Activated T-cell treated with anti-CD3 and anti-CD28 coated beads for 24 hours (primary cell): ENCODE results near the gene SLC34A1.
"Not testable (repeated sequence)": the region's sequence is repeated elsewhere in the genome, so short reads cannot be mapped to it uniquely, and the experiment has no call there.

ENCODE experiments used
- DNase-seq: peaks from one replicate; pipeline ENCODE4 v3.0.0-alpha.2; 2020; ENCODE audit warnings: low read depth

The SLC34A1 gene, protein sequence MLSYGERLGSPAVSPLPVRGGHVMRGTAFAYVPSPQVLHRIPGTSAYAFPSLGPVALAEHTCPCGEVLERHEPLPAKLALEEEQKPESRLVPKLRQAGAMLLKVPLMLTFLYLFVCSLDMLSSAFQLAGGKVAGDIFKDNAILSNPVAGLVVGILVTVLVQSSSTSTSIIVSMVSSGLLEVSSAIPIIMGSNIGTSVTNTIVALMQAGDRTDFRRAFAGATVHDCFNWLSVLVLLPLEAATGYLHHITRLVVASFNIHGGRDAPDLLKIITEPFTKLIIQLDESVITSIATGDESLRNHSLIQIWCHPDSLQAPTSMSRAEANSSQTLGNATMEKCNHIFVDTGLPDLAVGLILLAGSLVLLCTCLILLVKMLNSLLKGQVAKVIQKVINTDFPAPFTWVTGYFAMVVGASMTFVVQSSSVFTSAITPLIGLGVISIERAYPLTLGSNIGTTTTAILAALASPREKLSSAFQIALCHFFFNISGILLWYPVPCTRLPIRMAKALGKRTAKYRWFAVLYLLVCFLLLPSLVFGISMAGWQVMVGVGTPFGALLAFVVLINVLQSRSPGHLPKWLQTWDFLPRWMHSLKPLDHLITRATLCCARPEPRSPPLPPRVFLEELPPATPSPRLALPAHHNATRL

DNA sequence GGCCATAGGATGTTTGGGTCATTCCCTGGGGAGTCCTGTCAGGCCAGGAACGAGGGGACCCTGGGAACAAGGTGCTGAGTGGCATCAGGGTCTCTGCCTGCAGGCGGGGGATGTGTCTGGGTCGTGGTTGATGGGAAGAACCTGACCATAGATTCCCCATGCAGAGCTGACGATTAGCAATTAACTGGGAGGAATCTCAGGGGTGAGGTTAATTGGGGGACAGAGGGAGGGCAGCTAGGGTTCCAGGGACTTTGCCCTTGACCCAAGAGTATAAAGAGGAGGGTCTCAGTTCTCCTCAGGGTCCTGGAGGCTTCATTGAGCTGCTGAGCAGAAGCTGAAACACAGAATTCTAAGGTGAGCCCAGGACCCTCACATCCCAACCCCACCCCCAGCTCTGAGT is at the start of gene SLC34A1:
SLC34A1 (plus strand) TSS at position 301 of the 400 bp plus-strand sequence. CDS start 1,308 bp downstream, outside the sequence.
- no peak for DNase-seq

DNA sequence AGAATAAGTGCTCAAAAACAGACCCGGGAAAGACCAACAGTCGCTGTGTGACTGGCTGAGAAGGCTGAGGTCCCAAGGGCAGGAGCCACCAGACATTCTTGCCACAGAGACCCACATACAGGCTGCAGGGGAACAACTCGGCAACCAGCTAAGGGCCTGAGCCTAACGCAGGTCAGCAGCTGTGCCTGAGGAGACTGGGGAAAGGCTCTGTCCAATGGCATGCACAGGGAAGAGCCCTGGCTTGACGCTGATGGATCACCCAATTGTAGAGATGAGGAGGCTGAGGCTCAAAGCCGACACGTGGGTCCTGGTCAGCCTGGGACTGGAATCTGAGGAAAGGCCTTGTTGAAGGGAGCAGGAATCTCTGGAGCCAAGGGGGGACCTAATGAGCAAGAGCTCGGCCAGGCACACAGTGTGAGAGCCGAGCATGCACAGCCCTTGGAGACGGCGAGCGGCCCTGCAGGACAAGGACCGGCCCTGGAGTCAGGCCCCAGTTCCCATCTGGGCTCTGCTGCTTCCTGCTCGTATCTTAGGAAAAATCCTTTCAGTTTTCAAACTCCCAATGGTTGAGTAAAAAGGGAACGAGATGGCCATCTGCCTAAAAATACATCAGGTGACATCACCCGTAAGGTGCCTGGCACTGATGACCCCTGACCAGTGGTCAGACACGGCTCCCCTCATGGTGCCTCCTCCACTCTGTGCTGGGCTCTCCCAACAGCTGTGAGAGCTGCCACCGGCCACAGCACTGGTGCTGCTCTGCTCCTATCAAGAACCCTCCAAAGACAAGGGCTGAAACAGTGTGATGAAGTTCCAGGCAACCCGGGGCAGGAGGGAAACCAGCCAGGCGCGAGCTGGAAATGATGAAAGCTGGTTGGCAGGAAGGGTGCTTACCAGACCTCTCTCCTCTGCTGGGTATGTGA is 49.2 kb upstream of the SLC34A1 start:
- DNase-seq, result no peak

DNA sequence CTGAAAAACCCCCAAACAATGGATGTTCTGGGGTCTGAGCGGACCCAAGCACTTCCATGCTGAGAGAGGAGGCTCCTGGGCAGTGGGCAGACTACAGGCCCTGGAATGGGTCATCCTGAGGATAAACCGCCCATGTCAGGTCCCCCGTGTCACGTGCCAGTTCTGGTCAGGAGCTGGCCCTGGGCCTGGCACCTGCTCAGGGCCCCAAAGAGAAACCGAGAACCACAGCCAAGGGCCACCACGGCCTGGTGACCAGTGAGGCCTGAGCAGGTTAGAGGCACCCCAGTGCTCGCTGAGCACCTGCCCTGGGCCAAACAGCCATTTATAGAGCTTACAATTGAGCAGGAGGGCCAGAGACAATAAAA is 48.6 kb upstream of the SLC34A1 start:
- DNase-seq, result no peak

DNA sequence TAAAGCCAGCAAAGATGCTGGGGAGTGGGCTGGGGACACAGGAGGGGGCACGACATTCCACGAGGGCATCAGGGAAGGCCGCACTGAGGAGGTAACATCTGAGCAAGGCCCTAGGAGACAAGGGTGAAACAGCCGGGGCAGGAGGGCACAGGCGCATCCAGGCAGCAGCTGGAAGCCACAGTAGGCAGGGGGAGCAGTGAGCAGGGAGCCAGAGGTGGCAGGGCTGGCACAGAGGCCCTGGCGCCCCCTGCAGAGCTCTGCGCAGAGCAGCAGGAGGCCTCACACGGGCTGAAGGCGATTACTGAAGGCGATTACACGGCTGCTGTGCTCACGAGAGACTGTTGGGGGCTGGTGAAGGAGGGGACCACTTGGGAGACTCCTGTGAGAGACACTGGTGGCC is 48.1 kb upstream of the SLC34A1 start:
- DNase-seq, result no peak

DNA sequence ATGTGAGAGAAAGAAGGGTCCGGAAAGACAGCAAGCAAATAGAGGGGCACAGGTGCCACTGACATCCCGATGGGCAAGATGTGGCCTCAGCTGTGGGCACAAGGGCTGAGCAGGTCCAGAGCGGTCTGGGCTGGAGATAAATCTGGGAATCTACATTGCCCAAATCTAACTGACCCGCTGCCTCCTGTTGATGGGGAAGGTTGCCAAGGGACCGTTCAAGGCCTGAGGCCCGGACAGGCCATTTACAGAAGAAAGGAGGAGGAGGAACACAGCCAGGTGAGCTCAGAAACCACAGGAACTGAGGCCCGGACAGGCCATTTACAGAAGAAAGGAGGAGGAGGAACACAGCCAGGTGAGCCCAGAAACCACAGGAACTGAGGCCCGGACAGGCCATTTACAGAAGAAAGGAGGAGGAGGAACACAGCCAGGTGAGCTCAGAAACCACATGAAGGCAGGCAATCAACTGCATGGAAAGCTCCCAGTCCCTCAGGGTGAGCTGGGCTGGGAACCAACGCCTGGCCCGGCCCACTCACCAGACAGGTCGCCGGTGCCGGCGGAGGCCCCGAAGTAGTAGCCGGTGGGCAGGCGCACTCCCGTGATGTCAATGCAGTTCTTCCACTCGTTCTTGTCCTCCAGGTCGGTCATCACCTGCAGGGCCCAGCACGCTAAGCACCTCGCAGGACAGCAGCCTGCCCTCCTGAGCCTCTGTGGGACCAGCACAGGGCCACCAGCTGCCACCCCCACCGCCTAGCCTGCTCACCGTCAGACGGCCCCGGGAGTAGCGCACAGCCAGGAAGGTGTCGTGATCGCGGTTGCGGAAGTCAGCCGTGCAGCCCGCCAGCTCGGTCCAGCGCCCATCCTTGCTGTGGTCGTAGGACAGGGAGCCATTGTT is 47.4 kb upstream of the SLC34A1 start:
- DNase-seq, result no peak

DNA sequence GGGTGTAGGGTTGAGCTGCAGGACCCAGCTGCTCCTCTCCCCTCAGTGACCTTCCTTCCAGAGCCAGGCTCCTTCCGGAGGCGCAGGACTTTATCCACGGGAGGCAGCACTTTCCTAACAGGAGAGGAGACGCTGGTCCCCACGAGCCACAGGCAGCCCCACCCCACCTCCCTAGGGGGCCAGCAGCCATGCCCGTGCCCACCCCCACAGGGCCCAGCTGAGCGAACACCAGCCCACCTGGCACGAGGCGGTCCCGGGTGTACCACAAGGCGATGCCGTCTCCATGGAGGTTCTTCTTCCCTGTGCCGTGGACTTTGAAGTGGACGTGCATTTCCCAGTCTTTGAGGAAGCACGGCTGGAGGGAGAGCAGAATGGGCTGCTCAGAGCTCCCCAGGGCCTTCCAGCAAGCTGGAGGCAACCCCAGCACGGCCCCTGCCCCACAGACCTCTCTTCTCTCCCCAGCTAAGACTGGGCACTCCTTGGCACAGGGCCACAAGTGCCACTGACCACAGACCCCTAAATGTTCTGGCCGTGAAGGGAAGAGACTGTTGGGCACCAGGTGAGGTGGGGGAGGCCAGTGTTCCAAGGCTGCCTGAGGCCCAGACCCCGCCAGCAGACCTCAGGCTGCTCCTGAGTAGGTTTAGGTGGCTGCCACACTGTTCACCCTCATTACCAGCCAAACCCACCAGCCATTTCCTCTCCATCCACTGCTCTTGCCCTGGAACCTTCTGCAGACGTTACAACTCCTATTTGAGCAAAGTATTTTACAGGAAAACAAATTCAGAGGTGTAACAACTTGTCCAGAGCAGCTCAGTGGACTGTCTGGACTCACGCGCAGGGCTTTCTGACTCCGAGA is 45.8 kb upstream of the SLC34A1 start:
- no peak for DNase-seq

DNA sequence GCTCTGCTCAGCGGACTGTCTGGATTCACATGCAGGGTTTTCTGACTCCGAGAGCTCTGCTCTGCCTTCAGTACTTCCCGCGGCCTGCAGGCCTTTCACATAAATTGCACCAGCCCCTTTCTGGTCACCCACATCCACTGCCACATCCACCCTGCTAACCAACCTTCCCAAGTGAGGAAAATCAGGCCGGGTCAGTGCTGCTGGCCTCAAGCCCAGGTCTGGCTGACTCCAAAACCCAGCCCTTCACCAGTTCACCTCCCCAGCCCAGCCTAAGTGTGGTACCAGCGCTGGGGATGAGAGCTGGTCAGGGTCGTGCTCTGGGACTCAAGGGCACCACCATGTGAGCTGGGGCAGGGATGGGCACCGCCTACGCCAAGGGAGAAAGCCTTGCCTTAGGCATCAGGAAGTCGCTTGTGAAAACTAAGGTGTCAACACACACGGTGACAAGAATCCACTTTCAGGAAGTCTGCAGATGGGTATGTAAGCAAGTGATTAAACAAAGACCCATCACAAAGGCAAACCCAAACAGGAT is 45.1 kb upstream of the SLC34A1 start:
- DNase-seq, result no peak

DNA sequence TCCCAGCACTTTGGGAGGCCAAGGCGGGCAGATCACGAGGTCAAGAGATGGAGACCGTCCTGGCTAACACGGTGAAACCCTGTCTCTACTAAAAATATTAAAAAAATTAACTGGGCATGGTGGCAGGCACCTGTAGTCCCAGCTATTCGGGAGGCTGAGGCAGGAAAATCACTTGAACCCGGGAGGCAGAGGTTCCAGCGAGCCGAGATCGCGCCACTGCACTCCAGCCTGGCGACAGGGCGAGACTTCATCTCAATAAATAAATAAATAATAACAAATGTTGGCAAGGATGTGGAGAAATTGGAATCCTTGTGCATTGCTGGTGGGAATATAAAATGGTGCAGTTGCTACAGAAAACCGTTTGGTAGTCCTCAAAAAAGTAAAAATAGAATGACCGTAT is 41.2 kb upstream of the SLC34A1 start:
- not testable (repeated sequence) for DNase-seq

DNA sequence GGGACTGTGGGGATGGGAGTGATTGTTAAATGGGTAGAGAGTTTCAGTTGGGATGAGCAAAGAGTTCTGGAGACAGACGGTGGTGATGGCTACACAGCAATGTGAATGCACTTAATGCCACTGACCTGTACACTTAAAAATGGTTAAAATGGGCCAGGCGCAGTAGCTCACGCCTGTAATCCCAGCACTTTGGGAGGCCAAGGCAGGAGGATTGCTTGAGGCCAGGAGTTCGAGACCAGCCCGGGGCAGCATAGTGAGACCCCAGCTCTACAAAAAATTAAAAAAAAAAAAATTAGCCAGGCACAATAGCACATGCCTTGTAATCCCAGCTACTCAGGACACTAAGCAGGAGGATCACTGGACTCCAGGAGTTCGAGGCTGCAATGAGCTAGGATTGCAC is 40.5 kb upstream of the SLC34A1 start:
- DNase-seq, result no peak

DNA sequence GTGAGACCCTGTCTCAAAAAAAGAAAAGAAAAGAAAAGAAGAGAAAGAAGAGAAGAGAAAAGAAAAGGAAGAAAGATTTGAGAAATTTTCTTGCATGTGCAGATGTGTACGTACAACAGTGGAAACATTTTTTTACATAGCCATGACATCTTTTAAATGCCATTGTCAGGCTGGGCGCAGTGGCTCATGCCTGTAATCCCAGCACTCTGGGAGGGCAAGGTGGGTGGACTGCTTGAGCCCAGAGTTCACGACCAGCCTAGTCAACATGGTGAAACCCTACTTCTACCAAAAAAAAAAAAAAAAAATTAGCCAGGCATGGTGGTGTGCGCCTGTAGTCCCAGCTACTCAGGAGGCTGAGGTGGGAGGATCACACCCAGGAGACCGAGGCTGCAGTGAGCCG is 39.3 kb upstream of the SLC34A1 start:
- no peak for DNase-seq

DNA sequence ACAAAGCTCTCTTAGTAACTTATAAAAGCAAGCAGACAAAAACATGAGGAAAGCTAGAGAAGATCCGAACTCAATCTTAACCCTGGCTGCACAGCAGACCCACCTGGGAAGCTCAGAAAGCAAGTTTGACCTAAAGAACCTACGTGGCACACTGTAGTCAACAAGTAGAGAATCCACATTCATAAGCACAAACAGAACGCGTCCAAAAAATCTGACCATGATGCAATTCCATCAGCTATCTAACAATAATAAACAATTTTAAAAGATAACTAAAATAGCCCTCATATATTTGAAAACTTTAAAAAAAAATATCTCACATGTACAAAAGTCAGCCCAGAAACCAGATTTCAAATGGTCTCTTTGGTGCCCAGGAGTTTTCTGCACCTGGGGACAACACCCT is 37.4 kb upstream of the SLC34A1 start:
- DNase-seq, result no peak

DNA sequence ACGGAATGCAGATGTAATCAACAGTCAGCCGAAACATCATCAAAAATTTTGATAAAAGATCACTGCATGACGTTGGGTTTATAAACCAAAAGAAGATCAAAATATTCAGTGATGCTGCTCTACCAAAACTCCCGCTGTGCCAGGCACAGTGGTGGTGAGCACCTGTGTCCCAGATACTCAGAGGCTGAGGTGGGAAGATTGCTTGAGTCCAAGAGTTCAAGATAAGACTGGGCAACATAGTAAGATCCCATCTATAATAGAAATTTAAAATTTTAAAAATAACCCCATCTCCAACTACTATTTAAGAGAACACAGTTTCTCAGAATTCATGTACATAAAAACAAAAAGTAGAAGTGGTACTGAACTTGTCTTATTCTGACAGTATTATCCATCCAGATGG is 36.5 kb upstream of the SLC34A1 start:
- DNase-seq, result no peak

DNA sequence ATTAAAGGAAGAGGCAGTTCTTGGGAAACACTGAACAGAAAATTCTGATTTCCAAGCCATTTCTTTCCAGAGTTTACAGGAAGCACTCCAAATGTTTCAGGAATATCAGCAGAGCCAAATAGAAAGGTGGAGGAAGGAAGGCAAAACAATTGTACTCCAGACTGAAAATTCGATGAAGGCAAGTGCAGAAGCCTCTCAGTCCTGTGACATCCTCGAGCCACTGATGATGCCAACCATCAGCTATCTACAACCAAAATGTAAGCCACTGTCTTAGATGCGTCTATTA is 34.9 kb upstream of the SLC34A1 start:
- DNase-seq, result no peak

DNA sequence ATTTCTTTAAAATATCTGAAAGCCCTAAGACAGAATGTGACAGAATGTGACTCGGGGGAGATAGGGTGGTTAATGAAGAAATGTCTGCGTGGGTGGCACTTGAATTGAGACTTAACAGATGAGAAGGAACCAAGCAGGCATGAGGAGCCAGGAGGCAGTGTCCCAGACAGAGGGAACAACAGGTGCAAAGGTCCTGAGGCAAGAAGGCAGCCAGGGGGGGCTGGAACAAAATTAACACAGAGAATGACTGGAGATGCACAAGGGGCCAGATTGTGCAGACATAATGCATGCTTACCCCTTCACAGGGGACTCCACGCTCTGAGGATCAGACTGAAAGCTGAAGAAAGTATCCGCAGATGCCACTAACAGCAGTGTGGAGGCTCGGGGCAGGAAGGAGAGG is 34.5 kb upstream of the SLC34A1 start:
- no peak for DNase-seq

DNA sequence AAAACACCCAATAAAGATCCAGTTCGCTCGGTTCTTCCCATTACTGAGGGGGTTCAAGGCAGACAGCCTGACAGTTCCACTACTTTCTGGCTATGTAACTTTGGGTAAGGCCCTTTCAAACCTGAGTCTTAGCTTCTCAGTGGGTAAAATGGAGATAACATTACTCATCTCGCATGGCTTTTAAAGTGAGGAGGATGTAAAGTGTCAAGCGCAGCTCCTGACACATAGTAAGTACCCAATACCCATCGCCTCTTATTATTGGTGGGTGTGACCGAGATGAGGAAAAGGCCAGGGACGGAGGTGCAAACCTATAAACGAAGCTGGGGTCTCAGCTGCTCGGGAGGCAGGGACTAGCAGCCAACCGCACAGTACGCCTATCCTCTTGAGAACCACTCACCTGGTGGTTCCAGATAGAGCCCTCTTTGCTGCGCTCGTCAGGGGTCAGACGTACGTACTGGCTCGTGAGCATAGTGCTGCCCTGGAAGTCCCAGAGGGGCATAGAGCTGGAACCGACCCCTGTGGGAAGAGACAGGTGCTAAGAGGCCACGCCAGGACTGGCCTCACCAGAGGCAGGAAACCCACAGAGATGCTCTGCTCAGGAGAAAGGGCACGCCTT is 33.4 kb upstream of the SLC34A1 start:
- DNase-seq, result no peak

DNA sequence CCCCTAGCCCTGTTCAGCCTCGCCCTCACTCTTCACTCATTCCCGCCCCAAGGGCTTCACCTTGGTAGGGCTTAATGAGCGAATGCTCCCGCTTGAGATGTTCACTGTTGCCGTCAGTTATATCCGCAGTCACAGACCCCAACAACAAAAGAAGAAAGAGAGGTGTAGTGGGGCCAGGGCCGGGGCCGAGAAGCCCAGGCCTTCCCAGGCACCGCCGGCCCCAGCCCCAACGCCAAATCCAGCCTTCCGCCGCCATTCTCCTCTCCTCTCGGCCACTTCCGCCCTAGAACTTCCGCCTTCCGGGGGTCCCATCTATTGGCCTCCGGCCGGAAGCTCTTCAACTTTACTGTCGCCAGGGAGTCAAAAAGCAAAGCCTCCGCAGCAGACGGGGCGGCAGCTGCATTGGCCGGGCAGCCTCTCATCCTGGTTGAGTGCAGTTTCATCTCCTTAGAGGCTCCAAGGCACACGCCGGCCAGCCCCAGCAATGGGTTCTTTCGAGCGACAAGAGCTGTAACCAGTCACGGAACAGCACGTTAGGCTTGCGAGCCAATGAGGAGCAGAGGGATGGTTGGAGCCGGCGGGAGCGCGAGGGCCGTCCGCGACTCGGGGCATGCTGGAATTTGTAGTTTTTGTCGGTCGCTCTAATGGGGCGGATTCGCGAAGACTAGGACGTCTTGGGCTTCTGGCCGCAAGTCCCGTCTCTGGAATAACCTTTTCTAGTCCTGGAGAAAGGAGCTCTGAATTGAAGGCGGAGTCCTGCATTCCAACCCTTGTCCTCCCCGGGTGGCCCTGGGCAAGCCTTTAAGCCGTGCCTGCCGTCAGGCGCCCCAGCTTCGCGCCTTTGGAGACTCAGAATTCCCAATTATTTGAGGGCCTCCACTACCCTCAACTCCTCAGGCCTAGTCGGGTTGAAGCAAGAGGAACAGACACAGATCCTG is 32.6 kb upstream of the SLC34A1 start, which contains the start of gene LMAN2:
LMAN2 (minus strand) TSS at position 277 of the 938 bp plus-strand sequence; CDS start at position 256, 21 bp downstream.
- DNase-seq, result peak; percentile 86

DNA sequence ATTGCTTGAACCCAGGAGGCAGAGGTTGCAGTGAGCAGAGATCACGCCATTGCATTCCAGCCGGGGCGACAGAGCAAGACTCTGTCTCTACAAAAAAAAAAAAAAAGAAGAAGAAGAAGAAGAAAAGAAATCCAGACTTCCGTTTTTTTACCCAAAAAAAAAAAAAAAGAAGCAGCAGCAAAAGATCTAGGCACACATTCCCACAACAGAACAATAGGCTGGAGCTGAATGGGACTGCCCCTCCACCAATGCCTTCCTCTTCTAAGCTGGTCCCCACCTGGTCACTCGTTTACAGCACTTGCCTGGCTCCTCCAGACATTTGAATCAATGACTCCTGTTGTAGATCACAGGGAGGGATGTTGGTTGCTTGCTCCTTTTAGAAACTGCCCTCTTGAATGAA is 31.1 kb upstream of the SLC34A1 start:
- DNase-seq, result no peak

DNA sequence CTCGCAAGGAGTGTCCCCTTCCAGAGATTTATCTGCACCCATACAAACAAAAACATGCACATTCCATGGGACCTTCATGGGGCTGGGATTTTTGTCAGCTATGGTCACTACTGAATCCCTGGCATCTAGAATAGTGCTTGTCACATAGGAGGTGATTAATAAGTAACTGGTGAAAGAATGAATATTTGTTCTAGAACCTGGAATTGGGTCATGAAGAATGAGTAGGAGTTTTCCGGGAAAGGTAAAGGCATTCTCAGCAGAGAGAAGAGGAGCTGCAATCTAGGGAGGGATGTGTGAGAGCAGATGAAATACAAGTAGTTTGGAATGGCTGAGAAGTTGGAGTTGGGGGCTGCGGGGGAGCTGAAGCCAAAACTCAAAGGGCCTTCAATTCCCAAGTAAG is 30.0 kb upstream of the SLC34A1 start:
- DNase-seq, result no peak

DNA sequence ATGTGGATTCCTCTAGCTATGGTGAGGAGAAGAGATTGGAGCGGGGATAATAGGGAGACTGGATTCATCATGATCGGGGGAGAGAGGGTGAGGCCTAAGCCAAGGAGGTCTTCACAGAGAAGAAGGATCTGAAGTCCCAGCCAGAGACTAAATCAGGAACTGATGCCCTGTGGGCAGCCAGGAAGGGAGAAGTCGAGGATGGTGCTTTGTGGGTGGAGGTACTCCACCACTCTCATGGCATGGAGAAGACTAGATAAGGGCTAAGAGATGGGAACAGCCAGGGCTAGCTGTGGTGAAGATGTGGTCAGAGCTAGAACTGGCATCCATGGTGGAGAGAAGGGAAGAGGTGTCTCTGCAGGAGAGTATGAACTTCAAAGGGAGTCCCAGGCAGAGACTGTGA is 29.5 kb upstream of the SLC34A1 start:
- DNase-seq, result no peak
